Measurements from ENCODE around the gene NPC1. TPM values are rescaled to one million over a fixed set of nuclear protein-coding genes. Genes with fewer than 3 reads are reported as not detected.

NPC1 gene
- total RNA-seq, 1 experiment from 2014 or later, result 29.5 TPM

GRCh38 chr18:23570912-23571504 lies 15.3 kb downstream of the NPC1 start:
- Mint-ChIP-seq H3K36me3 (ENCODE audit: insufficient read depth, unreplicated experiment) (peaks cover 31% of the 10 kb centered on the region), H3K27ac (ENCODE audit: unreplicated experiment) (no peak overlapping the region), H3K4me1 (ENCODE audit: low read depth, unreplicated experiment) (no peaks in the 10 kb centered on the region), H3K4me3 (ENCODE audit: unreplicated experiment) (no peak overlapping the region), H3K9me3 (ENCODE audit: unreplicated experiment) (no peaks in the 10 kb centered on the region), H3K27me3 (ENCODE audit: insufficient read depth, unreplicated experiment) (no peaks in the 10 kb centered on the region)
- Histone ChIP-seq H3K4me3 (ENCODE audit: low read depth, low read length) (no peak overlapping the region), H3K9me3 (no peaks in the 10 kb centered on the region), H3K4me1 (peaks cover 15% of the 10 kb centered on the region), H3K36me3 (ENCODE audit: control insufficient read depth, insufficient read depth, low read length) (no peaks in the 10 kb centered on the region), H3K27me3 (replicated peaks; ENCODE audit: control insufficient read depth, insufficient read depth, low read length) (no peaks in the 10 kb centered on the region)
- intact Hi-C loops (cut with micrococcal nuclease; ENCODE audit: unreplicated experiment), result no loop called here
- POLR2A ChIA-PET, result no interaction called here
- BruUV-seq (replicated peaks), result no TSS peak
- TF ChIP-seq CTCF (IDR thresholded peaks at IDR 0.05; ENCODE audit: insufficient read depth in 1 of 2, low read depth in 1 of 2, low read length in 1 of 2, severe bottlenecking in 1 of 2, unreplicated experiment in 1 of 2), result no peak
- CTCF ChIA-PET, result interaction anchor here (0.9 kb wide), 1 partner anchor 58 kb away, joined by 4 read pairs; no protein-coding TSS in a partner anchor
- DNase-seq, result no peak

- ChIA-PET POLR2A (no interaction called here), CTCF (interaction anchor here (0.5 to 1.0 kb wide), 2 partner anchors 37 to 53 kb away, joined by 4 read pairs; no protein-coding TSS in a partner anchor)
- intact Hi-C loops (cut with micrococcal nuclease; ENCODE audit: unreplicated experiment), result no loop called here
- Histone ChIP-seq H3K4me1 (peaks cover 15% of the 10 kb centered on the region), H3K36me3 (ENCODE audit: control insufficient read depth, insufficient read depth, low read length) (no peaks in the 10 kb centered on the region), H3K4me3 (ENCODE audit: low read depth, low read length) (no peak overlapping the region), H3K27me3 (replicated peaks; ENCODE audit: control insufficient read depth, insufficient read depth, low read length) (no peaks in the 10 kb centered on the region), H3K9me3 (no peaks in the 10 kb centered on the region)
- no peak overlapping the region for H3K4me3 Mint-ChIP-seq (ENCODE audit: unreplicated experiment)
- DNase-seq, result no peak
- no peaks in the 10 kb centered on the region for H3K27me3 Mint-ChIP-seq (ENCODE audit: insufficient read depth, unreplicated experiment)
- H3K9me3 Mint-ChIP-seq (ENCODE audit: unreplicated experiment), result no peaks in the 10 kb centered on the region
- peaks cover 39% of the 10 kb centered on the region for H3K36me3 Mint-ChIP-seq (ENCODE audit: insufficient read depth, unreplicated experiment)
- no TSS peak for BruUV-seq (replicated peaks)
- H3K4me1 Mint-ChIP-seq (ENCODE audit: low read depth, unreplicated experiment), result no peaks in the 10 kb centered on the region
- no peak overlapping the region for H3K27ac Mint-ChIP-seq (ENCODE audit: unreplicated experiment)
- no peak for TF ChIP-seq CTCF (IDR thresholded peaks at IDR 0.05; ENCODE audit: insufficient read depth in 1 of 2, low read depth in 1 of 2, low read length in 1 of 2, severe bottlenecking in 1 of 2, unreplicated experiment in 1 of 2)
These were observed 16.8 kb downstream of the NPC1 start for GRCh38 chr18:23569299-23570063.

- H3K27me3 Mint-ChIP-seq (ENCODE audit: insufficient read depth, unreplicated experiment), result no peaks in the 10 kb centered on the region
- no peak overlapping the region for H3K4me3 Mint-ChIP-seq (ENCODE audit: unreplicated experiment)
- peaks cover 15% of the 10 kb centered on the region for H3K4me1 ChIP-seq
- no peaks in the 10 kb centered on the region for H3K4me1 Mint-ChIP-seq (ENCODE audit: low read depth, unreplicated experiment)
- no TSS peak for BruUV-seq (replicated peaks)
- H3K9me3 ChIP-seq, result no peaks in the 10 kb centered on the region
- no peaks in the 10 kb centered on the region for H3K36me3 ChIP-seq (ENCODE audit: control insufficient read depth, insufficient read depth, low read length)
- ChIA-PET CTCF (no interaction called here), POLR2A (no interaction called here)
- H3K9me3 Mint-ChIP-seq (ENCODE audit: unreplicated experiment), result no peaks in the 10 kb centered on the region
- H3K36me3 Mint-ChIP-seq (ENCODE audit: insufficient read depth, unreplicated experiment), result peaks cover 39% of the 10 kb centered on the region
- no peak for DNase-seq
- H3K27me3 ChIP-seq (replicated peaks; ENCODE audit: control insufficient read depth, insufficient read depth, low read length), result no peaks in the 10 kb centered on the region
- intact Hi-C loops (cut with micrococcal nuclease; ENCODE audit: unreplicated experiment), result no loop called here
- H3K4me3 ChIP-seq (ENCODE audit: low read depth, low read length), result no peak overlapping the region
- no peak overlapping the region for H3K27ac Mint-ChIP-seq (ENCODE audit: unreplicated experiment)
- TF ChIP-seq CTCF (IDR thresholded peaks at IDR 0.05; ENCODE audit: insufficient read depth in 1 of 2, low read depth in 1 of 2, low read length in 1 of 2, severe bottlenecking in 1 of 2, unreplicated experiment in 1 of 2), result no peak
These were observed 17.8 kb downstream of the NPC1 start for GRCh38 chr18:23568281-23569138.
